ENCODE measurements around the gene ERMP1.

Gene ERMP1

DNA sequence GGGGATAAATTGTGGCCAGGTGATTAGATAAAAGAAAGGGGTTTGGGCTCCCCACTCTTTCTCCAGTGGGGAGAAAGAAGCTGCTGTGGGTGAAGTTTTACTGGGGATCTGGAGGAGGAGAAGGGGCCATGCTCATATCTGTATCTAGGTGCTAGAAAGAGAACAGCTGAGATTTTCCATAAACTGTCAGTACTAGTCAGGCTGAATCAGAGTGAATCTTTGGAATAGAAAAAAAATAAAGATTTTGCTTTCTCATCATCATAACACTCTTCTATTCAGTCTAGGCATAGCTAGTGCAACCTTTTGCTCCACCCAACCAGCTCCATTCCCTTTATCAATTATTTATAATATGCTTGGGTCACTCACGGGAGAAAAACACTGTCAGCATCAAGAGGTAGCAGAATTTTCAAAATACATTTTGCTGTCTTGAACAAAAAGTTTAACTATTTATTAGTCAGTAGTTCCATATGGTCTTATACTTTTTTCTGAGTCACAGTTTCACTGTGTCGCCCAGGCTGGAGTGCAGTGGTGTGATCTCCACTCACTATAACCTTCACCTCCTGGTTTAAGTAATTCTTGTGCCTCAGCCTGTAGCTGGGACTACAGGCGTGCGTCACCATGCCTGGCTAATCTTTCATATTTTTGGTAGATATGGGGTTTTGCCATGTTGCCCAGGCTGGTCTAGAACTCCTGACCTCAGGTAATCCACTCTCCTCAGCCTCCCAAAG, 21.3 kb upstream of the ERMP1 start:
- no peak for DNase-seq

DNA sequence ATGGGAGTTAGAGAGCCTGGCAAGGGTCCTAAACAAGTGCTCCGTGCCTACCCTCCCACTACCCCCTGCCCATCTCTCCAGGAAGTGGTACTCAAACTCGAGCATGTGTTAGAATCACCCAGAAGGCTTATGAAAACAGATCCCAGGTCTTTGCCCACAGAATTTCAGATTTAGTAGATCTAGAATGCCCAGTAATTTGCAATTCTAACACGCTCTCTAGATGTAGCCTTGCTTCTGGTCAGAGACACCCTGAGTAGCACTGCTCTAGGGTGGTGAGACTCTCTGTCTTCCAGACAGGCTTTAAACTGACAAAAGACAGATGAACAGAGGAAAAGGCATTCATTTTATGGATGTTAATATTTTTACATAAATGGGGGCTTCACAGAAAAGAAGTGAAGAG, 20.7 kb upstream of the ERMP1 start:
- no peak for DNase-seq

DNA sequence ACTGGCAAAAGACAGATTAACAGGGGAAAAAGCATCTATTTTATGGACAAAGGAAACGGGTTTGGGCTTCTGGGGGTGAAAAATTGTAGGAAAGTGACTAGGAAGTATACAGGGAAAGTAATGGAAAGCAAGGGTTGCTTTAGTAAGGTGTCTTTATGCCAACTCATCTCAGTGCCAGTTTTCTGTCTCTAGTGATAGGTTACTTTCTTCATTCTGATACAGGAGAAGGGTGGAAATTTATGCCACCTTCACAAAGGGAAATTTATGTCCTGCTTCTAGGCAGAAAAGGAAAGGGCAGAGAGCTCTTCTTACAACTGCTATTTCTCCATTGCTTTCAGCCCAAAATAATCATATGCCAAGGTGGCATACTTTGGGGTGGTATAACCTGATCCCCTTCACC, 20.1 kb upstream of the ERMP1 start:
- no peak for DNase-seq

DNA sequence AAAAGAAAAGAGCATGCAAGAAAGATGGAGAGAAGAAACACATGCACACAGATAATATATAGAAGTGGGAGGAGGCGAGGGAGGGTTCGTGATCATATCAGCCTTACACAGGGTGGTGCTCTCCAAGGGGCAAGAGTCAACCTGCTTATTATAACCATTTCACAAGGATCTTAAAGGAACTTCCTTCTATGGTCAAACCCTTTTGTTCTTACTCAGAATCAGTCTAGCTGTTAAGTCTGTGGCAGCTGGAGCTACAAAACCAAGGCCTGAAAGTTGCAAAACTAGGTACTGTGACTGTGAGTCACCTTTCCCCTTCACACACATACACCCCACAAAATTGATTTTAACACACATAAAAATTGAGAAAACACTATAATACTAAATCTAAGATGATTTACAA, 18.5 kb upstream of the ERMP1 start:
- DNase-seq, result no peak

DNA sequence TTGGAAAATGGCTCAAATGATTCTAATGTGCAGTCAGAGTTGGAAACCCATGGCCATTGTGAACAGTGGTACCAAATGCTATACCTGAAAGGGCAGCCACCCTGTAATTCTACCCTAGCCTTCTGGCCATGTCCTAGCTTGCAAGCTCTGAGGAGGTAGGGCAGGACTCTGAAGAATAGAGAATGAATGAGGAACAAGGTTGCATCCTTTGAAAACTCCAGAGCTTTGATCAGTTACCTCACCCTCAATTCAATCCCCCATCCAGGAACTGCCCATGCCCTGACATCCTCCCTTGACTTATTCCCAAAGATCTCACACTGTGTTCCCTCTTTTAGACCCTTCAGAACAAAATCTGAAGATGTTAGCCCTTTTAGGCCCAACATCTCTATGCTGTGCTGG, 17.8 kb upstream of the ERMP1 start:
- no peak for DNase-seq

DNA sequence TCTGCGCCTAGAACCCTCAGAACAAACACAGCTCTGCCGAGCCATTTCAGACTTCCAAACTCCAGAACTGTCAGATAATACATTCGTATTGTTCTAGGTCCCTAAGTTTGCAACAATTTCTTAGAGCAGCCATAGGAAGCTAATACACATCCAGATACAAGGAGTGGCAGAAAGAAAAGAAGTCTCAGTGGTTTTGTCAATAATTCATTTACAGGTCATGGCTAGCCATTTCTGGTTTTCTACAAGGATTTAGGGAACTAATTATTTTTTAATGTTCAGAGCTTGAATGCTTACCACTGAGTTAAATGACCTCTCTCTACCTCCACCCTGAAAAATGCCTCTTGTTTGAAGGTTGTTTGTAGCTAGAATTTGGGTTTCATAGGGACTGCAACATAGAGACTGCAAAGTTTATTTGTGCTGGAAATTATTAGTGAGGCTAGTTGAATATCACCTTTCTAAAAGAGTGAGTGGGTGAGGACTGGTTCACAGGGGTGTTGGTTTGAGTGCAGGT, 15.5 kb upstream of the ERMP1 start:
- DNase-seq, result no peak

DNA sequence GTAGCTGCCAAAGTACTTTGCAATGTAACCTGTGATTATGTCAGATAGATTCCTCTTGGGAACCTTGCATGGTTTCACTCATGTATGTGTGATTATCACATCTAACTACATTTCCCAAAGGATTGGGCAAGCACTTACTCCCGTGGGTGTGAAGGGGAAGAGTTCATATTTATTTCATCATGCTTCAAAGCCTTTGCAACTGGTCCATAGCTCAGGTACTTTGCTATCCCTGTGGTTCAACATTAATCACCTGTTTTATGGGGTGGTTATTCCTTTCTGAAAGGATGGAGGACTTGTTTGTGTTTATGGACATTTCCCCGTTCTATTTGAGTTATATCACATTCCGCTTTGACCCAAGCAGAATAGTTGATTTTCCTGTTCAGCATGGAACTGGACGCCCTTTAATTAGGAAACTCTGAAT, 13.6 kb upstream of the ERMP1 start:
- no peak for DNase-seq

DNA sequence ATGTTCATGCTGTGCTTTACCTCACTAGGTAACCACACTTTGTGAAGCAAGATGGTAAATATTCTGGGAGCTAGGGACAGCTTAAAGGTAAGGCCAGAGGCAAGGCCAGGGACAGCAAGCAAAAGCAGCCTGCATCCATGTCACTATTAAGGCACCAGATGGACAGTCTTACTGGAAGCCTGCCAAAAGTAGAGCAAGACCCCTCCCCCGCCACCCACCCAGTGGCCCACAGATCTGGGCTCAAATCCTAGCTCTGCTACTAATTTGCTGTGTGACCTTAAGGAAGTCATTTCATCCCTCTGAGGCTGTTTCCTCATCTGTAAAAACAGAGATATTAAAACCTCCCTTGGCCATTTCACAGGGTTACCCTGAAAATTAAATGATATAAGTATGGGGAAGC, 13.2 kb upstream of the ERMP1 start:
- no peak for DNase-seq

DNA sequence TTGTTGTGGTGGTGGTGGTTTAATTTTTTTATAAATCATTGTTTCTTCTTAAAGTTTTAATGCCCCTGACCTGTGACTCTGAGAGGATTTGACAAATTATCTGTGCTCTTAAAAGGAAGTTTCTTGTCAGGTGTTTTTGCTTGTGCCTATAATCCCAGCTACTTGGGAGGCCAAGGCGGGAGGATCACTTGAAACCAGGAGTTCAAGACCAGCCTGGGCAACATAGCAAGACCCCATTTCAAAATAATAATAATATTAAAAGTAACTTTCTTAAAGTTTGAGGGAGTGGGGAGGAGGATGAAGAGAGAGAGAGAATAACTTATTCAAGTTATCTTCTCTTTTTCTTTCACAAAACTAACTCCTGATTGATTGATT, 12.2 kb upstream of the ERMP1 start:
- DNase-seq, result no peak

DNA sequence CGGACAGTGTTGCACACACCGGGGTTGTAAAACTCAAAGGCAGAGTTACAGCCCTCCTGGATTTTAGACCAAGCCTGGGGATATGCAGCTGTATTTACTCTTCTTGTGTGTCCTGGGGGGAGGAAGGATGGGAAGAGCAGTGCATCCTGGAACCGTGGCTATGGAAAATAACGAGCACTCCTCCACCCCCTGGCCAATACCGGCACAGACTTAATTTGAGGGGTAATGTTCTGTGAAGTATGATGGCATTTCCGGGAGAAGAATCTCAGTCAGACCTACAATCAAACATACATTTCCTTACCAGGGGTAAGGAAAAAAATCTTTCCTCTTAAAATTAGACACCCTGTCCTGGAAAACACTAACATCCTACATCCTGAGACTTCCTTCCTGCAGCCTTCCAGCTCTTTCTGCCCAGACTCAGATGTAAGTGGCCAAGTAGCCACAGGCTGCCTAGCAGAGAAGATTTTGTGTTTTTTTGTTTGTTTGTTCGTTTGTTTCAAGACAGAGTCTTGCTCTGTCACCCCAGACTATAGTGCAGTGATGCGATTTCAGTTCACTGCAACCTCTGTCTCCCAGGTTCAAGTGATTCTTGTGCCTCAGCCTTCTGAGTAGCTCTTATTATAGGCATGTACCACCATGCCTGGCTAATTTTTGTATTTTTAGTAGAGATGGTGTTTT, 11.0 kb upstream of the ERMP1 start:
- no peak for DNase-seq

DNA sequence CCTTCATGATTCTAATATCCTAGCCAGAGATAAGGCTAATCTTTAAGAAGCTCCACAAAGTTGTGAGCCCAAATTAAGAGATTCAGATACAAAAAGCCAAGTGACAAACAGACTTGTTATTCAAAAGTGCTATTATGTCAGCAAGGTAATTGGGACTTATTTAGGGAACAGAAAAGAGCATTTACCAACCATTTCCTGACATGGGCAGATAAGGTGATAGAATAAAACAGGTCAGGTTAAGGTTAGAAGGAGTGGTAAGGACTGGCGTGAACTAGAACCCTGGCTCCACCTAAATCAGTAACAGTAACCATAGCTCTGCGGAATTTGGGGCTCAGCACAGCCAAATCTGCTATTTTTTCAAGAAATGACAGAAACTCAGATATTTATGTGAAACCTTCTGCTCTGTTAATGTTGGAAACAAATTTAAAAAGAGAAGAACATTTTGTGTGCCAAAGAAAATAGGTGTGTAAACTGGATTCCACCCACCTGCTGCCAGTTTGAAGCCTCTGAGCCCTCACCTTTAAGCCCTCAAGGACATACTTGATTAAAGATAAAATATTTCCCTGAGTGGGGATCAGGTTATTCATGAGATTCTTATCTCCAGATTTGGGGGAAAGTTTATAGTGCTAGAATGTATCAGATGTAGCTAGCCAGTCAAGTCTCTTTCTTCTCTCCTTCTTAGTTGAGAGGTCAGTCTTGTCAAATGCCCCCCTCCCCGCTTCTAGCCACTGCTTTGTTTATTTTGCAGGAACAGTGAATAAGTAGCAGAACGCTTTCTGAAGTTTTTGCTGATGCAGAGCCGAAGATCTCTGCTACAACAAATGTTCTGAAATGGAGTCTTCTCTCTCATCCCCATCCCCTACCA, 10.2 kb upstream of the ERMP1 start:
- no peak for DNase-seq

DNA sequence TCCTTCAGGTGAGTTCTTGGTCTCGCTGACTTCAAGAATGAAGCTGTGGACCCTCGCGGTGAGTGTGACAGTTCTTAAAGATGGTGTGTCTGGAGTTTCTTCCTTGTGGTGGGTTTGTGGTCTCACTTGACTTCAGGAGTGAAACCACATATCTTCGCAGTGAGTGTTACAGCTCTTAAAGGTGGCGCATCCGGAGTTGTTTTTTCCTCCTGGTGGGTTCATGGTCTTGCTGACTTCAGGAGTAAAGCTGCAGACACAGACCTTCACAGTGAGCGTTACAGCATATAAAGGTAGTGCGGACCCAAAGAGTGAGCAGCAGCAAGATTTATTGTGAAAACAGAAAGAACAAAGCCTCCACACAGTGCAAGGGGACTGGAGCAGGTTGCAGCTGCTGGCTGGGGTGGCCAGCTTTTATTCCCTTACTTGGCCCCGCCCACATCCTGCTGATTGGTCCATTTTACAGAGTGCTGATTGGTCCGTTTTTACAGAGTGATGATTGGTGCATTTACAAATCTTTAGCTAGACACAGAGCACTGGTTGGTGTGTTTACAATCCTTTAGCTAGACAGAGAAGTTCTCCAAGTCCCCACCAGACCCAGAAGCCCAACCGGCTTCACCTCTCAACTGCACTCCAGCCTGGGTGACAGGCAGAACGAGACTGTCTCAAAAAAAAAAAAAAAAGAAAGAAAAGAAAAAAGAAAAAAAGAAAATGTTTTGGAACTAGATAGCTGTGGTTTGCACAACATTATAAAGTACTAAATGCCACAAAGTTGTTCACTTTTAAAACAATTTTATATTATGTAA, 9.1 kb upstream of the ERMP1 start:
- peak; percentile 54 for DNase-seq

DNA sequence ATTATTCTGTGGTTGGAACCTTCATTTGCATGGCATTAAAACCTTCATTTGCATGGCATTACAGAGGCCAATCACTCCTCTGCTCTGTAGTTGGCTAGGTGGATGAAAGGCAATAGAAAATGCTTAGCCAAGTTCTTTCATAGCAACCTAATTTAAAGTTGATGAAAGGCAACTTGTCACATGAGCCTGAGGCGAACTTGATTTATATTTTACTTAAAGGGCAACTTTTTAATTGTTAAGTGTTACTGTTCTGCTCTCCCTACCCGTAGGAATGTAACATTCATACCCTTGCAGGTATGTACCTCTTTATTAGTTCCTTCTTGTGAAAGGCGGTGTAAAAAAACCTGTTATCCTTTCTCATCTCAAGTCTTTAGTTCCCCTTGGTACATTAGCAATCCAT, 7.9 kb upstream of the ERMP1 start:
- no peak for DNase-seq

DNA sequence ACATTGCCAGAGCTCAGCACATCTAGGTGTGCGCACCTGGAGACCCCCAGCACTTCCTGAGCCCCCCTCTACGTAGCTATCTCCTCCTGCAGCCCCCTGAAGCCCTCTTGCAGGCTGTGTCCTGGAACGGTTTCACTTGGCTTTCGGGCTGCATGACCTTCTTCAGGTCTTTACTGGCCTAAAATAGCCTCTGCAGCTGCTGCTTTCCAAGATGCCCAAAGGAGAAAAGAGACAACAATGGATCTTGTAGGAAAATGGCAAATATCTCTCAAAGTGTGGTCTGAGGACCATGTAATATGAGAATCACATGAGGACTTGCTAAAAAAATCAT, 6.6 kb upstream of the ERMP1 start:
- DNase-seq, result no peak

DNA sequence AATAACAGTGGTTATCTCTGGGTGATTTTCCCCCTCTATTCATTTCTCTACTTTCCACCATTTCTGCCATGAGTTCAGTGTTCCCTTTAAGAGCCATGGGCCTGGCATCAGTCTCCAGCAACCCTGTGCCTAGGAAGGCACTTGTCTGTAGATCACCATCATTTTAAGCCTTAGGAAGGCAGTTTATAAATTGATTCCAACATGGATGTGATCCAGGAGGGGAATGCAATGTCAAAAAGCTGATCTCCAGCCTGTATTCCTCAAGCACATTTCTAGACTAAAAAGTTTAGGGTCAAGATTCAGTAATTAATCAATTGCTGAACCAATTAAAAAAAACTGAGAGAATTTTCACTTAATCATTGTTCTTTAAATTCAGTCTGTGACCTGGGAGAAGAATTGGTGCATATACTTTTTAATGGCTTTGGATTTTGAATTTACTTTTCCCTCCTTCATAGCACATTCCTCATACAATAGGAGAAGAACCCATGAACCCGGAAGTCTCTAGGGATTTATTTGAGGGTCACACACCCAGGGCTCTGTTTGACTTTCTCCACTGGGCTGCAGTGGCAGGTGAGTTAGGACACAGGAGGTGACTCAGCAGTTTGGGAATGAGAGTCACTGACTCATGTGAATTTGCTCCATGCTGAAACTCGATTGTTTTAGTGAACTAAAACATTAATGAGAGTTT, 6.1 kb upstream of the ERMP1 start:
- no peak for DNase-seq

DNA sequence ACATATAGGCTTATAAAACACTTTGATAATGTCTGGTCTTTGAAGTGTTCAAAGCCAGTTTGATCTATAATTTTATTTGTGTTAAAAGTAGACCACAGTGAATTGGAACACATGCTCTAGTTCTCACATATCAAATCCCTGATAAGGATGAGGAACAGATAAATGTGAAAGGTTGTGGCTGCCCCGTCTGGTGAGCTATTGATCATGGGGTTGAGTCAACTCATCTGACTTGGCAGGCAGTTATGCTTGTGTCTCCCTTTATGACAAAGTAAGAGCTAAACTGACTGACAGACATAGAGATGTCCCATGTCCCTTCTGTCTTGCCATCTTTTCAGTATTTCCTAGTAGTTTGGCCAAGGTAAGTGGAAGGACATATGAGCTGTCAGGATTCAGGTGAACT, 2.9 kb upstream of the ERMP1 start:
- no peak for DNase-seq

DNA sequence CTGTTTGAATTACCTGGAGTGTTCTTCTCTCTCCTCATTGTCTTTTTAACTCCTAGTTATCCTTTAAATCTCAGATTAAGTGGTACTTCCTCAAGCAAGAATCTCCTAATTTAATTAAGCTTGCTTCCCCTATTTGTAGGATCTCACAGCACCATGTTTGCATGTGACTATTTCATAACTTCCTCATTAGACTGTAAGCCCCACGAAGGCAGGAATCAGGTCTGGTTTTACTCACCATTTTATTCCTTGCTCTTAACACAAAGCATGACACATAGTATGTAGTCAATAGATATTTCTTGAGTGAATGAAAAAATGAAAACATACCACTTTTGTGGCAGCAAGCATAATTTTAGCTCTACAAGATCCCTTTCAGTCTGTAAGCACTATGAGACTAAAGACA, 1.3 kb upstream of the ERMP1 start:
- DNase-seq, result no peak

DNA sequence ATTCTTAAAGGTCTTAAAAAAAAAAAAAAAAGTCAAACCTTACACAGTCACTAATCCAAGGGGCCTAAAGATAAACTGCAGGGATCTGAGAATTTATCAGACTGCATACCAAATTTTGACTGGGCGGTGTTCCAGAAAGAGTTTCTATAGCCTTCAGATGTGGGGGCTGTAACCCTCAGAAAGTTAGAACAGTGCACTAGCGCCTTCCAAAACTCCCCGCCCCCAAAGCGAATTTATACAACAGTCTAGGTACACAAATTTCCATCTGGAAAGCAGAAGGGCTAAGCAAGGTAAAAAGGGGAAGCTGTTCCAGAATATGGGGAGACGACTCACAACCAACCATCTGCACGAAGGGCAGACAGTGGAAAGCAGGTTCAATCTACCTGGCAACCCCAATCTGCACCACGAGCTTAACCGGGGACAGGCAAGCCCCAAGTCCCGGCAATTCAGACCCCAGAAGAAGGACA, 813 bp downstream of the ERMP1 start:
- no peak for DNase-seq

DNA sequence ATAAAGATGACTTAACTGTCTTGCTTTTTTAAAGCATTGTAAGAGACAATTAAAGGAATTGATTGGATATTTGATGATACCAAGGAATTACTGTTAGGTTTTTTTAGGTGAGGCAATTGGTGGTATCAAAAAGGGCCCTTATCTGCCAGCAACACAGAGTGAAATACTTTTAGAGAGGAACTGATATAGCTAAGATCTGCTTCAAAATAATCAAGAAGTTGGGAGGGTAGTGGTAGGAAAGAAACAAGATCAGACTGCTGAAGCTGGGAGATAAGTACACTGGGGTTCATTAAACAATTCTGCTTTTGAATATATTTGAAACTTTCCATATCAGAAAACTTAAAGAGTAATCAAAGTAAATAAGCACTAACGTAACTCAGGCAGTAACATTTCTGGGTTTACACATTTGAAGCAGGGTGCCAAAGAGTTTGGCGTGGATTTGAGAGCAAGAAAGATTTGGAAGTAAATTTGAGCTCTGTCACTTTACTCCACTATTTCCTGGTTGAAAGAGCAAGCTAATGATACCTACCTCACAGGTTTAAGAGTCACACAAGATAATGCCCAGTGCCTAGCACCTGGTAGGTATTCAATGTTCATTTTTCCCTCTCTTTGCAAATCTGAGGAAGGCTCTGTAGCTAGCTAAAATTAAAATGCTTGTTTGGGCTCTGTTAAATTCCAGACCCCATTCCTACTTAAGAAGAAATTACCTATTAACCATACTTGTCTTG, 6.9 kb downstream of the ERMP1 start:
- DNase-seq, result no peak

DNA sequence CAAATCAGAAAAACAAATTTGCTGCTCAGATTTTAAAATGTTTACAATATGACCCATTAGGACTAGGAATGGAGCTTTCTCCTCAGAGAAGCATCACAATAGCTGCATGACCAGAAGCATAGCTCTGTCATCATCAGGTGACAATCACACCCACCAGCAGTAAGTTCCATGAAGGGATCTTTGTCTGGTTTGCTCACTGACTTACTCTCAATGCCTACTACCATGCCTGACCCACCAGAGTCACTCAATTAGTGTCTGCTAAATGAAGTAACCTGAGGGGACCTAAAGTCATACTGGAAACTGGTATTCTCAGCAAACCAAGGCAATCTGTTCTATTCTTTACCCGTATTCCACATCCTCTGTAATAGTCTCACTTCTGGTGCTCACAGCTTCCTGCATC, 7.7 kb downstream of the ERMP1 start:
- DNase-seq, result no peak

DNA sequence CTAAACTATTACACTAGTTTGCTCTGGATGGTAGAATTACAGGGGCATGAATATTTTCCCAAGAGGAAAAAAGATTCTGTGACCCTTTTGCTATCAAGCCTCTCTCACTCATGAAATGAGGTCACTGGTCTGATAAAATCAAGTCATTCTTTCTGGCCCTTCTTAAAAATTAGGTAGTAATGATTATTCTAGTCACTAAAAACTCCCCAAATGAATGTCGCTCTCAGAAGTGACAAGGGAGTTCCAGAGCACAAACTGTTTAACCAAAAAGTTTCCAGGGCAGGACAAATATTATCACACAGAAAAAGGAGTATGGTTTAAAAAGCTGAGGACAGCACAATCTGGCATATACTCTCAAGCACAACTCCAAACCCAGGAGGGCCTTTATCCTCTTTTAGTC, 12.5 kb downstream of the ERMP1 start:
- no peak for DNase-seq

DNA sequence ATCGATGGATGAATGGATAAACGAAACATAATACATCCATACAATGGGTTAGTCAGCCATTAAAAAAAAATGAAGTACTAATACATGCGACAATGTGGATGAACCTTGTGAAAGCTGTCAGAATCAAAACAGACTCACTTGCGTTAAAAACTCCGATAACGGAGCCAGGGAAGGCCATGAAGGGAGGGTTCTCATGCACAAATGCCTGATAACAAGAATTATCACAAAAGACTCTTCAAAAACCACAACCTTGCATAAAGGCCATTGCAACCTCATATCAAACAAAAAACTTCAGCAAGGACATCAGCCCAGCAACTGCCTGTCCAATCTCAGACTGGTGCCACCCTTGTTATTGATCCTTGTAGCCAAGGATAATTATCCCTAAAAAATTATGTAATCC, 13.7 kb downstream of the ERMP1 start:
- DNase-seq, result no peak

Data from activated effector memory CD4-positive, alpha-beta T cell treated with Interleukin-2 at 50 U/mL for 16 hours (primary cell).